OCI-LY7 (cell line): ENCODE results near the gene TMBIM1.

Experiments
- EZH2phosphoT487 ChIP-seq: fragments of 200-600 bp; sonication (generic); IDR thresholded peaks from 2 replicates; pipeline ENCODE4 v1.6.1; 2018; ENCODE audit warnings: low read depth, borderline replicate concordance, mild to moderate bottlenecking, mixed run types, antibody characterized with exemption, low read length, moderate library complexity, mixed read lengths
- TF ChIP-seq, protein P1 (sequence below): fragments of 200-600 bp; sonication (generic); conservative IDR thresholded peaks from 2 replicates; pipeline ENCODE4 v1.5.1; 2014; ENCODE audit warnings: mild to moderate bottlenecking, antibody characterized with exemption, low read length, moderate library complexity, mixed read lengths

DNA sequence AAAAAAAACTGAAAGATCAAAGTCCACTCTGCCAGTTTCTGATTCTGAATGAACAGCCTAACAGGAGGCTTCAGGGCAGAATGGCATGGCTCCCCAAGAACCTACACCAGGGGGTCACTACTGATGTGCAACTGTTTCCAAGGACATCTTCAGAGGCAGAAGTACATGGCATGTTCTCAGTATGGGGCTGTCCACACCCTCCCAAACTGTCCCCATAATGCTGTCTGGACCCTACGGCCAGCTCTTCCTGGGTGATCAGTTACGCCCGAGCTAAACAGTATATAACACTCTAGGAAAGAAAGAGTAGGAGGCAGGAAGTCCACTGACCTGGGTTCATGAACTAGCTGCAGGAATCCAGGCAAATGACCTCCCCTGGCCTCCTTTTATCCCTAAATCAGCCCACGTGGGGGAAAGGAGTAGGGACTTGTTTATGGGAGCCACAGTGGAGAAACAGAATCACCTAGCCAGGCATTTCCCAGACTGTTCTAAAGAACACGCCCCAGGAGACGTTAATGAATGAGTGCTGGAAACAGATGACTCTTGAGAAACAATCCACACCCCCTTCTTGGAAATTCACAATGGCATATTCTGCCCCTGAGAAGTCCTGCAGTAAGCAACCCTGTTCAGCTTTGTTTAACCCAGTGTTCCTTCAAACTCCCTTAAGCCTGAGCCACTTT is 2.5 kb downstream of the TMBIM1 start:
- TF ChIP-seq, protein P1, sequence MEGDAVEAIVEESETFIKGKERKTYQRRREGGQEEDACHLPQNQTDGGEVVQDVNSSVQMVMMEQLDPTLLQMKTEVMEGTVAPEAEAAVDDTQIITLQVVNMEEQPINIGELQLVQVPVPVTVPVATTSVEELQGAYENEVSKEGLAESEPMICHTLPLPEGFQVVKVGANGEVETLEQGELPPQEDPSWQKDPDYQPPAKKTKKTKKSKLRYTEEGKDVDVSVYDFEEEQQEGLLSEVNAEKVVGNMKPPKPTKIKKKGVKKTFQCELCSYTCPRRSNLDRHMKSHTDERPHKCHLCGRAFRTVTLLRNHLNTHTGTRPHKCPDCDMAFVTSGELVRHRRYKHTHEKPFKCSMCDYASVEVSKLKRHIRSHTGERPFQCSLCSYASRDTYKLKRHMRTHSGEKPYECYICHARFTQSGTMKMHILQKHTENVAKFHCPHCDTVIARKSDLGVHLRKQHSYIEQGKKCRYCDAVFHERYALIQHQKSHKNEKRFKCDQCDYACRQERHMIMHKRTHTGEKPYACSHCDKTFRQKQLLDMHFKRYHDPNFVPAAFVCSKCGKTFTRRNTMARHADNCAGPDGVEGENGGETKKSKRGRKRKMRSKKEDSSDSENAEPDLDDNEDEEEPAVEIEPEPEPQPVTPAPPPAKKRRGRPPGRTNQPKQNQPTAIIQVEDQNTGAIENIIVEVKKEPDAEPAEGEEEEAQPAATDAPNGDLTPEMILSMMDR = no peak
- no peak for TF ChIP-seq EZH2phosphoT487
